ENCODE measurements around the gene ALKAL2. TPM values are rescaled to one million over a fixed set of nuclear protein-coding genes. Genes with fewer than 3 reads are reported as not detected.

Gene ALKAL2
- total RNA-seq, 1 experiment from 2014 or later, result 3.5 TPM

DNA sequence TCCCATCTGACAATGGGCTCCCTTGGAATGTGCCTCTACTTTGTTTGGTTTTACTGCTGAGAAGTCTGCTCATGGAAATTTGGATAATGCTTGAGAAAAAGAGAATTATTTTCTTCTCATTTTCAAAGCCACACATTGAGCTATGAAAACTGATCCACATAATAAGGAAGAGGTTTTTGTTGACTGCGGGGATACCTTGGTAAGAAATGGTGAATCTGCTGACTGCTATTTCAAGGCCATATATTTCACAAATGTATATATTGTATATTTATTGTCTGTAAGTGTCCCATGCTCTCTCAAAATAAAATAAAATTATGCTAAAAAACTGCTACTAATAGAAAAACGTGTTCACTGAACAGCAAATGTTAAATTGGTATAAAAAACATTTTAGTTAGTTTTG is 39.2 kb downstream of the ALKAL2 start (continued):
- TF ChIP-seq, protein P1, sequence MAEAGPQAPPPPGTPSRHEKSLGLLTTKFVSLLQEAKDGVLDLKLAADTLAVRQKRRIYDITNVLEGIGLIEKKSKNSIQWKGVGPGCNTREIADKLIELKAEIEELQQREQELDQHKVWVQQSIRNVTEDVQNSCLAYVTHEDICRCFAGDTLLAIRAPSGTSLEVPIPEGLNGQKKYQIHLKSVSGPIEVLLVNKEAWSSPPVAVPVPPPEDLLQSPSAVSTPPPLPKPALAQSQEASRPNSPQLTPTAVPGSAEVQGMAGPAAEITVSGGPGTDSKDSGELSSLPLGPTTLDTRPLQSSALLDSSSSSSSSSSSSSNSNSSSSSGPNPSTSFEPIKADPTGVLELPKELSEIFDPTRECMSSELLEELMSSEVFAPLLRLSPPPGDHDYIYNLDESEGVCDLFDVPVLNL (CRISPR knock-in tag; IDR thresholded peaks at IDR 0.05; ENCODE audit: borderline replicate concordance, low read depth), result no peak

DNA sequence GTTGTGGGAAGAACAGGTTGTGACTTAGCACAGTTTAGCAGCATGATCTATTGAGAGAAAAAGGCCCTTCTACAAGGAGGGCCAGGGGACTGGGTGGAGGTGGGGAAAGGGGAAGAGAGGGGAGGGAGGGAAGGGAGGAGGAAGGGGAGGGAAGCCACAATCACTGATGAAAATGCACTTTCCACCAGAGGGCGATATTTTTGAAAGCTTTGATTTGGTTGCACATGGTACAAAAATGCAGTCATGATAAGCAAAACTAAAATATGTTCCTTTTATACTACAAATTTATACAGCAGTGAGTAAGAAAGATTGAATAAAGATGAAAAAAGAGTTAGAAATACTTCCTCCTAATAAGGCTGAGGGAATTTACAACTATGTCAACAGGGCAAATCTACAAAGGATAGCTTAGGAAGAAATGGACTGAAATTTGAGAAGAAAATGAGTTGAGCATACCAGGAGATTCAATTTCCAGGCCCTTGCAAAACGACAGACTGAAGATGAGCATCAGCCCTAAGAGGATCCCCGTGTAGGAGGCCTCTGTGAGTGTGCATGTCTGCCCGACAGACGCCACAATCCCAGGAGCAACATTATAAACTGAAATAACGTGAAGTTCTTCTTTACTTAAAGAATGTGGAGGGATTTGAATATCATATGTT is 41.3 kb downstream of the ALKAL2 start:
- Mint-ChIP-seq H3K36me3 (peaks cover 39% of the 10 kb centered on the region), H3K27ac (no peak overlapping the region), H3K4me3 (no peak overlapping the region), H3K27me3 (ENCODE audit: low read depth) (no peaks in the 10 kb centered on the region), H3K9me3 (peaks cover 9% of the 10 kb centered on the region), H3K4me1 (no peaks in the 10 kb centered on the region; the same call in 1 of the 2 replicates)
- DNase-seq (ENCODE audit: low spot score) (no peak), ATAC-seq (no peak; the same call in 1 of the 2 replicates)
- TF ChIP-seq, protein P2, sequence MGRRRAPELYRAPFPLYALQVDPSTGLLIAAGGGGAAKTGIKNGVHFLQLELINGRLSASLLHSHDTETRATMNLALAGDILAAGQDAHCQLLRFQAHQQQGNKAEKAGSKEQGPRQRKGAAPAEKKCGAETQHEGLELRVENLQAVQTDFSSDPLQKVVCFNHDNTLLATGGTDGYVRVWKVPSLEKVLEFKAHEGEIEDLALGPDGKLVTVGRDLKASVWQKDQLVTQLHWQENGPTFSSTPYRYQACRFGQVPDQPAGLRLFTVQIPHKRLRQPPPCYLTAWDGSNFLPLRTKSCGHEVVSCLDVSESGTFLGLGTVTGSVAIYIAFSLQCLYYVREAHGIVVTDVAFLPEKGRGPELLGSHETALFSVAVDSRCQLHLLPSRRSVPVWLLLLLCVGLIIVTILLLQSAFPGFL (CRISPR knock-in tag; IDR thresholded peaks at IDR 0.05; ENCODE audit: borderline replicate concordance), result no peak
- TF ChIP-seq RORB (CRISPR knock-in tag; IDR thresholded peaks at IDR 0.05) (no peak), ZNF671 (CRISPR knock-in tag; IDR thresholded peaks at IDR 0.05) (no peak)
- TF ChIP-seq, protein P3, sequence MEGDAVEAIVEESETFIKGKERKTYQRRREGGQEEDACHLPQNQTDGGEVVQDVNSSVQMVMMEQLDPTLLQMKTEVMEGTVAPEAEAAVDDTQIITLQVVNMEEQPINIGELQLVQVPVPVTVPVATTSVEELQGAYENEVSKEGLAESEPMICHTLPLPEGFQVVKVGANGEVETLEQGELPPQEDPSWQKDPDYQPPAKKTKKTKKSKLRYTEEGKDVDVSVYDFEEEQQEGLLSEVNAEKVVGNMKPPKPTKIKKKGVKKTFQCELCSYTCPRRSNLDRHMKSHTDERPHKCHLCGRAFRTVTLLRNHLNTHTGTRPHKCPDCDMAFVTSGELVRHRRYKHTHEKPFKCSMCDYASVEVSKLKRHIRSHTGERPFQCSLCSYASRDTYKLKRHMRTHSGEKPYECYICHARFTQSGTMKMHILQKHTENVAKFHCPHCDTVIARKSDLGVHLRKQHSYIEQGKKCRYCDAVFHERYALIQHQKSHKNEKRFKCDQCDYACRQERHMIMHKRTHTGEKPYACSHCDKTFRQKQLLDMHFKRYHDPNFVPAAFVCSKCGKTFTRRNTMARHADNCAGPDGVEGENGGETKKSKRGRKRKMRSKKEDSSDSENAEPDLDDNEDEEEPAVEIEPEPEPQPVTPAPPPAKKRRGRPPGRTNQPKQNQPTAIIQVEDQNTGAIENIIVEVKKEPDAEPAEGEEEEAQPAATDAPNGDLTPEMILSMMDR (IDR thresholded peaks at IDR 0.05), result peak; percentile 44; the same call in 1 of the 2 replicates
- POLR2A ChIA-PET, result no interaction called here
- CTCF ChIA-PET, result interaction anchor here (0.6 to 2.7 kb wide), 21 partner anchors 8 to 233 kb away, joined by 3 to 31 read pairs (median 4); partner anchors contain the start of genes ACP1, ALKAL2 and SH3YL1

DNA sequence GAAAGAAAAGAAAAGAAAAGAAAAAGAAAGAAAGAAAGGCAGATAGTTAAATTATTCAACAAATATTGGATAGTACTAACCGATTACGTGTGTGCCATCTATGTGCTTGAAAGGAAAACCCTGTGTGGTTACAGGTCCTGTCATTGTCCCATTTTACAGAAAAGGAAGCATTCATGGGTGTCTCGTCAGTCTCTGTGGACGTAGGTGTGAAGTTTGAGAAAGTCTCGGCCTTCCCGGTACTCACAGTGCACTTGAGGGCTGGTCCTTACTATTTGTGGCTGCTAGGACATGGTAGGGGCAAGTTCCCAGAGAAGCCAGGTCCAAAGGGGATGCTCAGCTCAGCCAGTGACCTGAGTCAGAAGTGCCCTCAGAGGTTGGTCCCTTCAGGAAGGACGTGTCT is 43.3 kb downstream of the ALKAL2 start:
- H3K36me3 Mint-ChIP-seq, result peaks cover 44% of the 10 kb centered on the region
- ChIA-PET POLR2A (no interaction called here), CTCF (interaction anchor here (2.7 kb wide), 1 partner anchor 11 kb away, joined by 31 read pairs; no protein-coding TSS in a partner anchor)
- H3K27me3 Mint-ChIP-seq (ENCODE audit: low read depth), result no peaks in the 10 kb centered on the region
- DNase-seq (ENCODE audit: low spot score) (no peak), ATAC-seq (no peak)
- H3K9me3 Mint-ChIP-seq, result peaks cover 9% of the 10 kb centered on the region
- TF ChIP-seq TP53 (CRISPR knock-in tag; IDR thresholded peaks at IDR 0.05), result no peak
- no peak for TF ChIP-seq TCF7 (CRISPR knock-in tag; IDR thresholded peaks at IDR 0.05; ENCODE audit: low read depth)
- no peak for TF ChIP-seq ZNF263 (CRISPR knock-in tag; IDR thresholded peaks at IDR 0.05; ENCODE audit: low read depth)
- no peak for TF ChIP-seq RORB (CRISPR knock-in tag; IDR thresholded peaks at IDR 0.05)
- H3K27ac Mint-ChIP-seq, result no peak overlapping the region
- no peak overlapping the region for H3K4me3 Mint-ChIP-seq
- H3K4me1 Mint-ChIP-seq, result peaks cover 3% of the 10 kb centered on the region; the same call in 1 of the 2 replicates

DNA sequence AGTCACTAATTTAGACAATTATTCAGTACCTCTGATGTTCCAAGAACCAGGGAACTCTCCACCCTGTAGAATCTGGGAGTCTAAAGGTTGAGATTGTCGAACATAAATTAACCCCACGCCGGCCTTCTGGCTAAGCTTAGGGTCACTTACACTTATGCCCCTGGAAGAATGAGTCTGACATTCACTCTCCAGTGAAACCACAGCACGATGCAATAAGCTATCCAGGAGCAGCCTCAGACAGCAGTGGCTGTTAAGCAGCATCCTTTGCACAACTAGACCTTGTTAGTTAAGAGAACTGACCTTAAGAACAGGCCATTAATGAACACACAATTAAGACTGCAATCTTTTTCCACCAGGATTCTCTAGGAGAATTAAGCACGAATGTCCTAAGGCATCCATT is 49.0 kb downstream of the ALKAL2 start:
- 0 out of 2 replicates have a peak overlapping the region, but pooled peaks have one; percentile 39 for H3K27ac Mint-ChIP-seq
- POLR2A ChIA-PET, result no interaction called here
- TF ChIP-seq, protein P4, sequence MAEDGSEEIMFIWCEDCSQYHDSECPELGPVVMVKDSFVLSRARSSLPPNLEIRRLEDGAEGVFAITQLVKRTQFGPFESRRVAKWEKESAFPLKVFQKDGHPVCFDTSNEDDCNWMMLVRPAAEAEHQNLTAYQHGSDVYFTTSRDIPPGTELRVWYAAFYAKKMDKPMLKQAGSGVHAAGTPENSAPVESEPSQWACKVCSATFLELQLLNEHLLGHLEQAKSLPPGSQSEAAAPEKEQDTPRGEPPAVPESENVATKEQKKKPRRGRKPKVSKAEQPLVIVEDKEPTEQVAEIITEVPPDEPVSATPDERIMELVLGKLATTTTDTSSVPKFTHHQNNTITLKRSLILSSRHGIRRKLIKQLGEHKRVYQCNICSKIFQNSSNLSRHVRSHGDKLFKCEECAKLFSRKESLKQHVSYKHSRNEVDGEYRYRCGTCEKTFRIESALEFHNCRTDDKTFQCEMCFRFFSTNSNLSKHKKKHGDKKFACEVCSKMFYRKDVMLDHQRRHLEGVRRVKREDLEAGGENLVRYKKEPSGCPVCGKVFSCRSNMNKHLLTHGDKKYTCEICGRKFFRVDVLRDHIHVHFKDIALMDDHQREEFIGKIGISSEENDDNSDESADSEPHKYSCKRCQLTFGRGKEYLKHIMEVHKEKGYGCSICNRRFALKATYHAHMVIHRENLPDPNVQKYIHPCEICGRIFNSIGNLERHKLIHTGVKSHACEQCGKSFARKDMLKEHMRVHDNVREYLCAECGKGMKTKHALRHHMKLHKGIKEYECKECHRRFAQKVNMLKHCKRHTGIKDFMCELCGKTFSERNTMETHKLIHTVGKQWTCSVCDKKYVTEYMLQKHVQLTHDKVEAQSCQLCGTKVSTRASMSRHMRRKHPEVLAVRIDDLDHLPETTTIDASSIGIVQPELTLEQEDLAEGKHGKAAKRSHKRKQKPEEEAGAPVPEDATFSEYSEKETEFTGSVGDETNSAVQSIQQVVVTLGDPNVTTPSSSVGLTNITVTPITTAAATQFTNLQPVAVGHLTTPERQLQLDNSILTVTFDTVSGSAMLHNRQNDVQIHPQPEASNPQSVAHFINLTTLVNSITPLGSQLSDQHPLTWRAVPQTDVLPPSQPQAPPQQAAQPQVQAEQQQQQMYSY (CRISPR knock-in tag; IDR thresholded peaks at IDR 0.05), result no peak
- TF ChIP-seq MXD4 (CRISPR knock-in tag; IDR thresholded peaks at IDR 0.05; ENCODE audit: borderline replicate concordance), result no peak
- TF ChIP-seq GTF2I (CRISPR knock-in tag; conservative IDR thresholded peaks at IDR 0.05), result no peak
- no peak for TF ChIP-seq TP53 (CRISPR knock-in tag; IDR thresholded peaks at IDR 0.05)
- TF ChIP-seq, protein P5, sequence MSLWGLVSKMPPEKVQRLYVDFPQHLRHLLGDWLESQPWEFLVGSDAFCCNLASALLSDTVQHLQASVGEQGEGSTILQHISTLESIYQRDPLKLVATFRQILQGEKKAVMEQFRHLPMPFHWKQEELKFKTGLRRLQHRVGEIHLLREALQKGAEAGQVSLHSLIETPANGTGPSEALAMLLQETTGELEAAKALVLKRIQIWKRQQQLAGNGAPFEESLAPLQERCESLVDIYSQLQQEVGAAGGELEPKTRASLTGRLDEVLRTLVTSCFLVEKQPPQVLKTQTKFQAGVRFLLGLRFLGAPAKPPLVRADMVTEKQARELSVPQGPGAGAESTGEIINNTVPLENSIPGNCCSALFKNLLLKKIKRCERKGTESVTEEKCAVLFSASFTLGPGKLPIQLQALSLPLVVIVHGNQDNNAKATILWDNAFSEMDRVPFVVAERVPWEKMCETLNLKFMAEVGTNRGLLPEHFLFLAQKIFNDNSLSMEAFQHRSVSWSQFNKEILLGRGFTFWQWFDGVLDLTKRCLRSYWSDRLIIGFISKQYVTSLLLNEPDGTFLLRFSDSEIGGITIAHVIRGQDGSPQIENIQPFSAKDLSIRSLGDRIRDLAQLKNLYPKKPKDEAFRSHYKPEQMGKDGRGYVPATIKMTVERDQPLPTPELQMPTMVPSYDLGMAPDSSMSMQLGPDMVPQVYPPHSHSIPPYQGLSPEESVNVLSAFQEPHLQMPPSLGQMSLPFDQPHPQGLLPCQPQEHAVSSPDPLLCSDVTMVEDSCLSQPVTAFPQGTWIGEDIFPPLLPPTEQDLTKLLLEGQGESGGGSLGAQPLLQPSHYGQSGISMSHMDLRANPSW (CRISPR knock-in tag; conservative IDR thresholded peaks at IDR 0.05; ENCODE audit: low read depth), result no peak
- TF ChIP-seq OVOL2 (CRISPR knock-in tag; IDR thresholded peaks at IDR 0.05; ENCODE audit: borderline replicate concordance), result no peak
- TF ChIP-seq ZNF671 (CRISPR knock-in tag; IDR thresholded peaks at IDR 0.05), result no peak
- TF ChIP-seq, protein P6, sequence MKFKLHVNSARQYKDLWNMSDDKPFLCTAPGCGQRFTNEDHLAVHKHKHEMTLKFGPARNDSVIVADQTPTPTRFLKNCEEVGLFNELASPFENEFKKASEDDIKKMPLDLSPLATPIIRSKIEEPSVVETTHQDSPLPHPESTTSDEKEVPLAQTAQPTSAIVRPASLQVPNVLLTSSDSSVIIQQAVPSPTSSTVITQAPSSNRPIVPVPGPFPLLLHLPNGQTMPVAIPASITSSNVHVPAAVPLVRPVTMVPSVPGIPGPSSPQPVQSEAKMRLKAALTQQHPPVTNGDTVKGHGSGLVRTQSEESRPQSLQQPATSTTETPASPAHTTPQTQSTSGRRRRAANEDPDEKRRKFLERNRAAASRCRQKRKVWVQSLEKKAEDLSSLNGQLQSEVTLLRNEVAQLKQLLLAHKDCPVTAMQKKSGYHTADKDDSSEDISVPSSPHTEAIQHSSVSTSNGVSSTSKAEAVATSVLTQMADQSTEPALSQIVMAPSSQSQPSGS (CRISPR knock-in tag; IDR thresholded peaks at IDR 0.05; ENCODE audit: borderline replicate concordance, low read depth), result no peak

More for the DNA sequence above, 49.0 kb downstream of the ALKAL2 start:
- Mint-ChIP-seq H3K4me3 (no peak overlapping the region), H3K36me3 (peaks cover 29% of the 10 kb centered on the region), H3K4me1 (peaks cover 18% of the 10 kb centered on the region), H3K27me3 (ENCODE audit: low read depth) (no peaks in the 10 kb centered on the region), H3K9me3 (peaks cover 9% of the 10 kb centered on the region)
- ATAC-seq (no peak), DNase-seq (ENCODE audit: low spot score) (no peak)
- CTCF ChIA-PET, result interaction anchor here (1.3 to 2.7 kb wide), 2 partner anchors 8 to 52 kb away, joined by 3 to 16 read pairs; no protein-coding TSS in a partner anchor
